ENCODE measurements around the gene MTCL1. TPM values are rescaled to one million over a fixed set of nuclear protein-coding genes. Genes with fewer than 3 reads are reported as not detected.

The MTCL1 gene
- total RNA-seq, 1 donor from 2014 or later = 0.80 TPM

- H3K4me1 Mint-ChIP-seq (ENCODE audit: low read depth) = no peaks in the 10 kb centered on the region
- no peak overlapping the region for H3K4me3 Mint-ChIP-seq
- no peaks in the 10 kb centered on the region for H3K36me3 Mint-ChIP-seq (ENCODE audit: low read depth)
- peaks cover 8% of the 10 kb centered on the region for H3K27me3 Mint-ChIP-seq (ENCODE audit: insufficient read depth)
- no peak for DNase-seq (ENCODE audit: low spot score)
- H3K9me3 Mint-ChIP-seq = no peaks in the 10 kb centered on the region
- no peak overlapping the region for H3K27ac Mint-ChIP-seq
- intact Hi-C loops (cut with micrococcal nuclease) = no loop called here
Measured at GRCh38 chr18:8800876-8801262, 95.5 kb downstream of the MTCL1 start.

GRCh38 chr18:8801263-8801901, 96.0 kb downstream of the MTCL1 start:
- DNase-seq (ENCODE audit: low spot score) = no peak
- Mint-ChIP-seq H3K9me3 (no peaks in the 10 kb centered on the region), H3K4me3 (no peak overlapping the region), H3K36me3 (ENCODE audit: low read depth) (no peaks in the 10 kb centered on the region), H3K4me1 (ENCODE audit: low read depth) (no peaks in the 10 kb centered on the region), H3K27me3 (ENCODE audit: insufficient read depth) (peaks cover 5% of the 10 kb centered on the region), H3K27ac (no peak overlapping the region)
- intact Hi-C loops (cut with micrococcal nuclease) = no loop called here

- intact Hi-C loops (cut with micrococcal nuclease) = no loop called here
- H3K27me3 Mint-ChIP-seq (ENCODE audit: insufficient read depth) = peaks cover 3% of the 10 kb centered on the region
- H3K4me1 Mint-ChIP-seq (ENCODE audit: low read depth) = peaks cover under 1% of the 10 kb centered on the region
- DNase-seq (ENCODE audit: low spot score) = no peak
- no peaks in the 10 kb centered on the region for H3K9me3 Mint-ChIP-seq
- no peak overlapping the region for H3K27ac Mint-ChIP-seq
- H3K4me3 Mint-ChIP-seq = no peak overlapping the region
- no peaks in the 10 kb centered on the region for H3K36me3 Mint-ChIP-seq (ENCODE audit: low read depth)
Measured at GRCh38 chr18:8802017-8802672, 96.8 kb downstream of the MTCL1 start.

GRCh38 chr18:8803063-8803795, 97.9 kb downstream of the MTCL1 start:
- intact Hi-C loops (cut with micrococcal nuclease) = no loop called here
- Mint-ChIP-seq H3K9me3 (no peaks in the 10 kb centered on the region), H3K27ac (no peak overlapping the region)

GRCh38 chr18:8803957-8804356, 98.6 kb downstream of the MTCL1 start:
- H3K4me3 Mint-ChIP-seq = no peak overlapping the region
- H3K27me3 Mint-ChIP-seq (ENCODE audit: insufficient read depth) = peaks cover 3% of the 10 kb centered on the region
- no peaks in the 10 kb centered on the region for H3K9me3 Mint-ChIP-seq
- H3K36me3 Mint-ChIP-seq (ENCODE audit: low read depth) = no peaks in the 10 kb centered on the region
- peaks cover 6% of the 10 kb centered on the region for H3K4me1 Mint-ChIP-seq (ENCODE audit: low read depth)
- no peak for DNase-seq (ENCODE audit: low spot score)
- intact Hi-C loops (cut with micrococcal nuclease) = no loop called here
- no peak overlapping the region for H3K27ac Mint-ChIP-seq

More at GRCh38 chr18:8803063-8803795, 97.9 kb downstream of the MTCL1 start:
- Mint-ChIP-seq H3K4me1 (ENCODE audit: low read depth) (peaks cover 6% of the 10 kb centered on the region), H3K27me3 (ENCODE audit: insufficient read depth) (peaks cover 3% of the 10 kb centered on the region), H3K4me3 (no peak overlapping the region), H3K36me3 (ENCODE audit: low read depth) (no peaks in the 10 kb centered on the region)
- no peak for DNase-seq (ENCODE audit: low spot score)

- H3K4me3 Mint-ChIP-seq = no peak overlapping the region
- no peak overlapping the region for H3K27ac Mint-ChIP-seq
- no peak for DNase-seq (ENCODE audit: low spot score)
- H3K27me3 Mint-ChIP-seq (ENCODE audit: insufficient read depth) = peaks cover 3% of the 10 kb centered on the region
- H3K9me3 Mint-ChIP-seq = no peaks in the 10 kb centered on the region
- peaks cover 6% of the 10 kb centered on the region for H3K4me1 Mint-ChIP-seq (ENCODE audit: low read depth)
- intact Hi-C loops (cut with micrococcal nuclease) = no loop called here
- no peaks in the 10 kb centered on the region for H3K36me3 Mint-ChIP-seq (ENCODE audit: low read depth)
Measured at GRCh38 chr18:8805552-8805951, 100.2 kb downstream of the MTCL1 start.

- Mint-ChIP-seq H3K36me3 (ENCODE audit: low read depth) (no peaks in the 10 kb centered on the region), H3K9me3 (no peaks in the 10 kb centered on the region), H3K27me3 (ENCODE audit: insufficient read depth) (peaks cover 3% of the 10 kb centered on the region), H3K4me3 (no peak overlapping the region), H3K4me1 (ENCODE audit: low read depth) (peaks cover 6% of the 10 kb centered on the region), H3K27ac (no peak overlapping the region)
- intact Hi-C loops (cut with micrococcal nuclease) = no loop called here
- DNase-seq (ENCODE audit: low spot score) = no peak
Measured at GRCh38 chr18:8806100-8806797, 100.9 kb downstream of the MTCL1 start.

GRCh38 chr18:8806798-8807487, 101.6 kb downstream of the MTCL1 start:
- Mint-ChIP-seq H3K27me3 (ENCODE audit: insufficient read depth) (peaks cover 3% of the 10 kb centered on the region), H3K4me3 (no peak overlapping the region), H3K4me1 (ENCODE audit: low read depth) (peaks cover 6% of the 10 kb centered on the region), H3K36me3 (ENCODE audit: low read depth) (no peaks in the 10 kb centered on the region), H3K27ac (no peak overlapping the region), H3K9me3 (no peaks in the 10 kb centered on the region)
- intact Hi-C loops (cut with micrococcal nuclease) = no loop called here
- DNase-seq (ENCODE audit: low spot score) = no peak

- Mint-ChIP-seq H3K9me3 (no peaks in the 10 kb centered on the region), H3K4me1 (ENCODE audit: low read depth) (peaks cover 6% of the 10 kb centered on the region), H3K27ac (no peak overlapping the region), H3K36me3 (ENCODE audit: low read depth) (no peaks in the 10 kb centered on the region), H3K4me3 (no peak overlapping the region), H3K27me3 (ENCODE audit: insufficient read depth) (peaks cover 3% of the 10 kb centered on the region)
- intact Hi-C loops (cut with micrococcal nuclease) = no loop called here
- no peak for DNase-seq (ENCODE audit: low spot score)
Measured at GRCh38 chr18:8807488-8807805, 102.1 kb downstream of the MTCL1 start.

- intact Hi-C loops (cut with micrococcal nuclease) = no loop called here
- Mint-ChIP-seq H3K27me3 (ENCODE audit: insufficient read depth) (peaks cover 3% of the 10 kb centered on the region), H3K27ac (no peak overlapping the region), H3K9me3 (no peaks in the 10 kb centered on the region), H3K4me3 (no peak overlapping the region), H3K4me1 (ENCODE audit: low read depth) (peaks cover 6% of the 10 kb centered on the region), H3K36me3 (ENCODE audit: low read depth) (no peaks in the 10 kb centered on the region)
- DNase-seq (ENCODE audit: low spot score) = no peak
Measured at GRCh38 chr18:8808001-8808400, 102.6 kb downstream of the MTCL1 start.

- Mint-ChIP-seq H3K27me3 (ENCODE audit: insufficient read depth) (no peaks in the 10 kb centered on the region), H3K4me3 (no peak overlapping the region), H3K4me1 (ENCODE audit: low read depth) (peaks cover 6% of the 10 kb centered on the region), H3K36me3 (ENCODE audit: low read depth) (no peaks in the 10 kb centered on the region), H3K9me3 (no peaks in the 10 kb centered on the region), H3K27ac (no peak overlapping the region)
- intact Hi-C loops (cut with micrococcal nuclease) = no loop called here
- DNase-seq (ENCODE audit: low spot score) = no peak
Measured at GRCh38 chr18:8809514-8809913, 104.2 kb downstream of the MTCL1 start.

GRCh38 chr18:8810157-8810556, 104.8 kb downstream of the MTCL1 start:
- no peaks in the 10 kb centered on the region for H3K9me3 Mint-ChIP-seq
- no peak overlapping the region for H3K4me3 Mint-ChIP-seq
- intact Hi-C loops (cut with micrococcal nuclease) = no loop called here
- H3K27ac Mint-ChIP-seq = no peak overlapping the region
- no peaks in the 10 kb centered on the region for H3K36me3 Mint-ChIP-seq (ENCODE audit: low read depth)
- H3K4me1 Mint-ChIP-seq (ENCODE audit: low read depth) = peaks cover 6% of the 10 kb centered on the region
- no peaks in the 10 kb centered on the region for H3K27me3 Mint-ChIP-seq (ENCODE audit: insufficient read depth)
- no peak for DNase-seq (ENCODE audit: low spot score)
